Pulmonary artery endothelial cell (primary cell): Measurements from ENCODE around the gene WWTR1. TPM values are rescaled to one million over a fixed set of nuclear protein-coding genes. Genes with fewer than 3 reads are reported as not detected.
A peak's percentile ranks its signal among the peaks of the same experiment; 100 is the strongest.

Source experiments
- DNase-seq: peaks from one replicate; pipeline ENCODE4 v3.0.0-alpha.2; 2011; ENCODE audit warnings: low read depth, low spot score
- total RNA-seq: library from RNA; depleted of rRNA; stranded (reverse); fragments of >200 nt; gene quantifications from 2 replicates; pipeline ENCODE4 v1.2.3, GENCODE V29; 2014

Gene WWTR1
- total RNA-seq = 111 and 117 TPM in 2 replicates

DNA sequence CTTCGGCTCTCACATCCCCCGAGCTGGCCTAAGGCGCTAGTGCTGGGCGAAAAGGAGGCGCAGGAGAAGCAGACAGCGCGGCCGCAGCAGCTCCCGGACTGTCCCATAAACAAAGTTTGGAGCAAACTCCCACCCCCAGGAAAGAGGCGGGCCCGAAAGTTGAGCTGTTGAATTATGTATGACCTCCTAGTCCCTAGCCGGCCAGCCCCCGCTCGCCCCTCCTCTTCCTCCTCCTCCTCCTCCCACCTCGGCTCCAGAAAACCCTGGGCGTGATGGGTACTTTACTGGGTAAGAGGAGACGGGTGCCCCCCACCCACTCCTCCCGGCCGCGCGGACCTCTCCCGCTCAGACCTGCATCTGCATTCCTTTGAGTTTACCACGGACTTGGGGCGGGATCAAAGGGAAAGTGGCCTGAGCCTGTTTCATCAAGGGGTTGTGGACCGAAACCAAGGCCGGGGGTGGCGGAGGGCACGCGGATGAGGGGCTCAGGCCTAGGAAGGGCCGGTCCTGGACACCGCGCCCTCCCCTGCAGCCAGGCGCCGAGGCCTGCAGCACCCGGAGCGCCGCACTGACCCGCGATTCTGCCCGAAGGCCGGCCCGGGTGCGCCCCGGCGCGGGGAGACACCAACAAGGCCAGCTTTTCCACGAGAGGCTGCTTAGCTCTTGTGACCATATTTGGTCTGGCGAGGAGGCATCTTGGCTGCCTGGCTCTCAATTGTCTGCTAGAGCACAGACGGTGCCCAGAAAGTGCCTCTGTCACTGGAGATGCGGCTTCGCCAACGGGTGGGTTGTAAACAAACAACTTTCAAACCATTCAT, at the start of gene WWTR1:
Gene WWTR1 (minus strand): TSS at position 100 of the 818 bp plus-strand sequence. CDS start 719 bp downstream, outside the sequence.
- peak; percentile 88 for DNase-seq

DNA sequence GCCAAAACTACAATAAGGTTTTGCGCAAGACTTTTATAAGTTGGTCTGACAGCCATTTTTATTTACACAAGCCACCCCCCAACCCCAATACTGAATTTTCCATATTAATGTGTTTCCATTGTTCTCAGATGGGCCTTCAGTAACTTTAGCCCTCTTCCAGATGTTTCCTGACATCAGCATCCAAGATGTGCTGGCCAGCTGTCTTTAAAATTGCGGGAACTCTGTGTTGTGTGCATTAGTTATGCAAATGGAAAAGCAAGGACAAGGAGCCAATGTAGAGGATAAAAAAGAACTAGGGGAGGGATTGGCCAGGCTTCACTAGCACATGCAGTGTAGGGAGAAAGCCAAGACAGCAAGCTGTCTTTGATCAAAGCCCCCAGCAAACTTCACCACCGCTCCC, 49.1 kb upstream of the WWTR1 start:
- DNase-seq = no peak

DNA sequence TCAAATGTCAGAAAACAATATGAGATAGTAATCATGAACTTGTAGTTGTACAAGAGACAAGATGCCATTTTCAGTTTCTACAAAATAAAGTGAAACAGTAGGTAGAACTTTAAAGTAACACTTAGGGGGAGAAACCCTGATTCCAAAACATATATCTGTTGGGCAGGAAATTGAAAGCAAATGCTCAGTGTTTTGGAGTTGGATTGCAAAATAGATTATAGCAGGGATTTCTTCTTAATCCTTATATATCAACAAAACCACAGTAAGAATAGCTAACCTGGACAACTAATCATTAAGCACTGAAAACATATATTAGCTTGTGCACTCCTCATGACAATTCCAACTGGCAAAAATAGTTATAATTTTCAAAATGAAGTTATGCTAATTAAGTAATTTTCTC, 47.6 kb upstream of the WWTR1 start:
- DNase-seq = no peak

DNA sequence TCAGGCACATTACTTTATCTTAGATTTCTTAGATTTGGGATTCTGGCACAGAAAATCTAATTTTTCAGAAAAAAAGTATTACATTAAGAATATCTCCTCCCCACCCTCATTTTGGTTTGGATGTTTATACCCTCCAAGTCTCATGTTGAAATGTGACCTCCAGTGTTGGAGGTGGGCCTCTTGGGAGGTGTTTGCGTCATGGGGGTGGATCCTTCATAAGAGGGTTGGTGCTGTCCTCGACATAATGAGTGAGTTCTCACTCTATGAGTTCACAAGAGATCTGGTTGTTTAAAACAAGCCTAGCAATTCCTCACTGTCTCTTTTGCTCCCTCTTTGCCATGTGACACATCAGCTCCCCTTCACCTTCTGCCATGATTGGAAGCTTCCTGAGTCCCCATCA, 45.6 kb upstream of the WWTR1 start:
- DNase-seq = no peak

DNA sequence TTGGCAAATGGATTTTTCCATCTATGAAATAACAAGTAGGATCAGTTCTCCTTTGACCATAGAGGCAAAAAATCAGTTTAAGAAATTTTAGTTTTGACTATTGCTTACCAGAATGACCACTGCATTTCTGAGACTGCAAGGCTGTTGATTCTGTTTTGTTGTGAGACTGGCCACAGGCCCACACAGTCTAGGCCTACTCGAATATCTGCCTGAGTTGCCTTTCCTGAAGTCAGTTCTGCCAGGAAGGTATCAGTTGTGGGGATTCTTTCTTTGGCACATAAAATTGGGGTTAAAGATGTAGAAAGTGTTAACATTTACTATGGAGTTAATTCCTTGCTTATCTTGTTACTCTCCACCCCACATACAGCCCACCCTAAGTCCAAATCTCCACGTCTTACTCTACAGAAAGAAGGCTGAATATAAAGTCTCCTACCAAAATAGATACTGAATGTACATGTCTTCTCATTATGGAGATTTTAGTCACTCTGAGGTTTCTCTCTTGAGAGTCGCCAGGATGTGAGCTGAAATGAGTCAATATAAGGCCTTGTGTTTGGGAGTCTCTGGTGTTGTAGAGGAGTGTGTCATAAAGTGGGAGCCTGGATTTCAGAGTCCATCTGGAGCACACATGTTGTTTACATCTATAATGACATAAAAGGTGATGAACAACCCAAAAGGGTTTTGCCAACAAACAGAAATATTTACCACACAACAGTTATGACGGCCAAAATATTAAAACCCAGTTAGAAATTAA, 45.0 kb upstream of the WWTR1 start:
- DNase-seq = no peak

DNA sequence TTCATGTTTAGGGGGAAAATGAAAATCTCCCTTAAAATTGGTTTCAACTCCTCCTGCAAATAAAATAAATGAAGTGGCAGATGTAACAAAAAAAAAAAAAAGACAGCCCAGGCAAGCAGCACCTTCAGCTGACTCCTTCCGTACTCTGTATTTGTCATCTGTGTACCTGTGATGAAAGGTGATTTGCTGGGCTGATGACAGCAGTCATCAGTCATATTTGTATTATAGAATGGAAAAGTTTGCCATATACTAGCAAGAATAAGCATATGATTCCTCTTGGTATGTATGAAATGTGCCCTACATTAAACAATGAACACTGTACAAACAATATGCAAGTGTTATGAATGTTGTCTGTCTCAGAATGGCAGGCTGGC, 44.1 kb upstream of the WWTR1 start:
- DNase-seq = no peak

DNA sequence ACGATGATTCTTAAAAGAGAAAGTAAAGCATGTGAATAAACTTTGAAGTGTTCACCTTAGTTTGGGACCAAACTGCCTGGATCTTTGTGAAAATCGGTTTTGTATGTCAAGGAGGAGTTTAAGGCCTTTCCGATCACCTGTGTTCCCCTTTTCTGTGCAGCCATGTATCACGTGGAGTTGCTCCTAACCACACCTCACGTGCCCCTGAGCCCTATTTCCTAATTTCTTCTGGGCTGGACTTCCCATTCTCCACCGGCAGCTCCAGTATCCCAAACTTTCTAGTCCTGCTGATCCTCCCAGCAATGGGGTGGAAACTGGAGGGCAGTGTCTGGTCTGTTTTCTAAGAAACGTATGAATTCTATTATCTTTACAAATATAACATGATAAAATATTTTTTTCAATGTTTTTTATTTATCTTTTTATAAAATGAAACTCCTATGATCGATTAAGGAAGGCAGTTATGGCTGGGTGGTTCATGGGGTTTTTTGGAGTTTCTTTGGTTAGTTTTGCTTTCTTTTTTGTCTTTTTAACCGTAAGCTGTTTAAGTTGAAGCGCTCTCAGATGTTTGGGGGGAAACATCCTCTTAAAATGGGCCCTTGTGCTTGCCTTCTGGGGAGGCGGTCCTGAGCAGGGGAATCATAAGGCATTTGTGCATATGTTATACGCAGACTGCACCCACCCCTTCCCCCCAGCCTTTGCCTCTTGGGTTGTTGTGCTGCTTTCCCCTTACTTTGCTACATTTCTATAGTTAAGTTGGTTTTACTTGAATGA, 43.6 kb upstream of the WWTR1 start:
- no peak for DNase-seq

DNA sequence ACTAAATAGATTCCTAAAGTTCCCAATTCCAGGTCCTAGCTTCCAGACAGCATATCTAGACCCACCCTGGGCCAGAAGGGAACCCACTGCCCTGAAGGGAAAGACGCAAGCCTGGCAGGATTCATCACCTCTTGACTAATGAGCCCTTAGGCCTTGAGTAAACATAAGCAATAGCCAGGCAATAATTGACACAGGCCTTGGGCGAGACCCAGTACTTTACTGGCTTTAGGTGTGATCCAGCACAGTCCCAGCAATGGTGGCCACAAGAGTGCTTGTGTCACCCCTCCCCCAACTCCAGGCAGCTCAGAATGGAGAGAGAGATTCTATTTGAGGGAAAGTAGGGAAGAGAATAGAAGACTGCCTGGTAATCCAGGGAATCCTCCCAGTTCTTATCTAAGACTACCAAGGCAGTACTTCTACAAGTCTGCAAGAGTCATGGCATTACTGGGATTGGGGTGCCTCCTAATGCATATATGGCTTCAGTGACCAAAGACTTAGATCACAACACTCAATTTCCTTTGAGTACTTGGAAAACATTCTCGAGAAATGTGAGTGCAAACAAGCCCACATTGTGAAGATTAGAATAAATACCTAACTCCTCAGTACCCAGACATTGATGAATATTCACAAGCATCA, 30.4 kb upstream of the WWTR1 start:
- DNase-seq = no peak

DNA sequence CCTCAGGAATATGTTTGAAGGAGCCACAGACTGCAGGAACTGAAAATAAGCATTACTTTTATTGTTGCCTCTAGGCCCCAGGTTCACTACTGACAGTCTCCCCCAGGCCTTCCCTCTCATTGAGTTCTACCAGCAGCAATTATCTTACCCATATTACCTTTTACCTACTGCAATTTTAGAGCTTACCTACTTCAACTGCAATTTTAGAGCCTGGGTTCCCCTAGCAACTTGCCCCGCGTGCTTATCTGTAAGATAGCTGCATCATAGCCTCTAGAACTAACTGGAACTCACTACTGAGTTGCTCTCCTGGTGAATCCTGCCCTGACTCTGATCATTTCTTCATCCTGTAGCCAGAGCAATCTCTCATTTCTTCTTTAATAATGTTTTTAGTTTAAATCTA, 29.2 kb upstream of the WWTR1 start:
- no peak for DNase-seq

DNA sequence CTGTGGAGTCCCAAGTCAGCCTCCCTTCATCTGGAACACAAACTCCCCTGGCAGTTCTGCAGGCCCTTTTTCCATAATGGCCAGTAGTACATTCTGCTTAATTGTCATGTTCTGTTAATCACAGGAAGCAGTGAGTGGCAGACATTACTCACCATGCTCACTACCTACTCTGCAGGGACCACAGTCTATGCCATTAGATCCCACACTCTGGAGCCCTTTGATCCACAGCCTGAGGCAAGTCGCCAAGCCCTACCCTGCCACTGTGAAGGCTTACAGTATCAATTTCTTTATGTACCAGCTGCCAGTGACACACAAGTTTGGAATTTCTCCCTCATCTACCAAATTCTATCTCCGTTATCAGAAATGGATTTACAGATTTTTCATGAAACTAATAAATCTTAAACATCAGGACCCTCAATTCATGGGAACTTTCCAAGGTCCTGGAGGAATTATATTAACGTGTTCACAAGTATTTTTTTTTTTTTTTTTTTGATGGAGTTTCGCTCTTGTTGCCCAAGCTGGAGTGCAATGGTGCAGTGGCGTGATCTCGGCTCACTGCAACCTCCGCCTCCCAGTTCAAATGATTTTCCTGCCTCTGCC, 20.6 kb upstream of the WWTR1 start:
- DNase-seq = no peak

DNA sequence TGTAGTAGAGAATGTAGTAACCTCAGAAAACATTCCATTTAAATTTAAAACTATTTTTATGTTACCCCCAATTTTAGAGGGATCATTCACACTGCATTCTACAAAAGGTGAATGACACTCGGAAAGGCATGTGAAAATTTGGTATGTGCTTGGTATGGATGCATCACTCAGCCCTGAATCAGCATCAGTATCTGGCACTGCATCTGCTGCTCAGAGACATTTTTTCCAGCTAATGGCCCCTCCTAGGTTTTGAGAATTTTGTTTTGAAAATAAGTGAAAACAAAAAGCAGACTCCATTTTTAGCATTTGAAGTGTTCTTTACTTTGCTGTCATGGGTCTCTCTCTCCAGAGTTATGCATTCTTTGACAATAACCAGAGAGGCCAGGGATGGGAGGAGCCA, 15.6 kb upstream of the WWTR1 start:
- DNase-seq = no peak

DNA sequence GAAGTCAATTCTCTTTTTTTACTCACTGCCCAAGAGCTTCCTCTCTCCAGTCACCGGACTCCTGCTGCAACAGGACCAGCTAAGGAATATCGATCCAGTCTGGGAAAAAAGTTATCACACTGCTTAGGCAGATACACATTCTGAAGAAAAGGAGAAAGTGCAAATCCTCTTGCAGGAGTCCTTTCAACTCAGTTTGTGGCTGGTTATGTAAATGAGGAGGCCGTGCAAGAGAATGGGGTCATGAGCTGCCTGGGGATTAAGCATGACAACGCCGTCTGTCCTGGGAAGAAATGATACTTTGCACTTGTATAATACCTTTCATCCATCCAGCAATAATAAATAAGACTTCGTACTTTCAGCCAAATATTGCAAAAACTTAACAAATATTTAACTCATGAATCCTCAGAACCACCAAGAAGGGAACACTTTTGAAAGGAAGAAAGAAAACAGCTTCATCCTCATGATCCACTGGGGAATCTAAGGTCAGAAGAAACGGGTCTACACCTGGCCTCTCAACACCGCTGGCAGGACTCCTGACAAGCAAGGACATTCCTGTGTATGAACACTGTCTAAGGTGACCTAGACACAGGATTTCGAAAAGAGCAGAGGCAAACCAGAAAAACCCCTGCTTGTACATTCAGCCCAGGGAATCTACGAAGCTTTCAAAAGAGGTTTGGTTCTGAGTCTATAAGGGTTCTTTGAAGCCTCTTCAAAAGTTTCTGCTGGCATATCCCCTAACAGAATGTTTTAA, 13.1 kb upstream of the WWTR1 start:
- DNase-seq = no peak

DNA sequence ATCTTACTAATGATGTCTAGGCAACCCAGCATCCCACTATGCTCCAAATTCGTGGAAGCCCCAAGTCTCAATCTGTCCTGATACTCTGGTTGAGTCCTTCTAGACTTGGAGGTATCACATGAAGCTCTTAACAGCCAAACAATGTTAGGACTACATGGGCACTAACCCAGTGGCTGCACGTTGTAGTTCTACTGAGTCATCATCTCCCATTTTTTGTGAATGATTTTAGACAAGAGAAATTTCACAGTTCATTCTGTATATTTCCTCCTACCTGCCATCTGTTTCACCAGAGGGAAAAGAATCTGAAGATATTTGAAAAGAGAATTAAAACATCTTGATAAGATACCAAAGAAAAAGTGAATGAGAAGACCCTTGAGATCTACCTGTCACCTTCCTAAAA, 9.8 kb upstream of the WWTR1 start:
- DNase-seq = no peak

DNA sequence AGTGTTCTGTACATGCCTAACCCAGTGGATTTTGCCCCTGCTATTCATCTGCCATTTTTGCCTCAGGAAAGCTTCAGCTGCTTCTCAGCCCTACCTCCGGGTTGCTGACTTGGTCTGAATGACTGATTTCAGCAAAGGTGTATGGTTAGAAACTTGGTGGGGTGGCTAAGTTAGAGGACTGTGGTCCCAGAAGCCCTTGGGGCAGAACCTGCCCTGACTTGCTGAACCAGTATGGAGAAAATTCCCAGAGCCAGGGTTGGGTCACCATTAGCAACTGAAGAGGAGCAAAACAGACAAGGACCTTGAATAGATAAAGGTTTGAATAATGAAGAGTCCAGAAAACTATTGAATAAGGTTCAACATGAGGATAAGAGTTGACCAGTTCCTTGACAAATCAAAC, 6.1 kb upstream of the WWTR1 start:
- no peak for DNase-seq

DNA sequence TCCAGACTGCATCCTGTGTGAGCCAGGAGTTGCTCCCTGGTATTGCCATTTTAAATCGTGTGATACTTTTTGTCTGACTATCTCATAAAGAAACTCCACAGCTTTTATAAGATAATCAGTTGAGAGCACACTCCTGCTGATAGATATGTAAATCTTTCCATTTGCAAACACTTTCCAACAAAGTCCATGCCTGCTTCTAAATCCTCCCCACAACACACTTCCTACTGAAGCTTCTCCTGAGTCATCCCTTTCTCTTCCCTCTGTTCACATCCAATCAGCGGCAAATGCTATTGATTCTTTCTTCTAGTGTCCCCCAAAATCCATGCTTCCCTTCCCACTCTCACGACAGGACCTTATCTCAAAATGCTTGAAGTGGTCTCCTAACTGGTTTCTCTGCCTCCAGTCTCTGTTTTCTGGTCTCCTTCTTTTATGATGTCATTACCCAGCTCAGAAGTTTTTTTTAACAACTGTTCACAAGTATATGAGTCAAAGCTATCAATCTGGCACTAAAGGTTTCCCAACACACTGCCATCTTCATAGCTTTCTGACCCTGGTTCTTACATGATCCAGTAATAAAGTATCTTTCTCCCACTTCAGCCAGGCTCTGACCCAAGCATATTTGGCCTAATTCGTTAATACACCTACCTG, 4.5 kb upstream of the WWTR1 start:
- no peak for DNase-seq

DNA sequence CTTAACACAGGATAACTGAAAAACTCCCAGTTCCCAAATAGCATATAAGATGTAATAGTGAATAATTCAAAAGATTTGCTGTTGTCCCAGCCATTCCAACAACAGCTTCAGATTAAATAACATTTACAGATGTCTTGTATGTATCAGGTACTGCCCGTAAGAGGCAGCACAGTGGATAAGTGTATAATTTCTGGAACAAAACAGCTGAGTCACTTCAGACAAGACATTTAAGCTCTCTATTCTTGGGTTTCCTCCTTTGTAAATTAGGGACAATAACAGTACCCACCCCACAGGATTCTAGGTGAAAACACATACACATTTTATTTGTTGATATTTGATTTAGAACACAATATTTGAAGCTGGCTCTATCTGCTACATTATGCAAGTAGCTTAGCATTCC, 2.6 kb upstream of the WWTR1 start:
- no peak for DNase-seq

DNA sequence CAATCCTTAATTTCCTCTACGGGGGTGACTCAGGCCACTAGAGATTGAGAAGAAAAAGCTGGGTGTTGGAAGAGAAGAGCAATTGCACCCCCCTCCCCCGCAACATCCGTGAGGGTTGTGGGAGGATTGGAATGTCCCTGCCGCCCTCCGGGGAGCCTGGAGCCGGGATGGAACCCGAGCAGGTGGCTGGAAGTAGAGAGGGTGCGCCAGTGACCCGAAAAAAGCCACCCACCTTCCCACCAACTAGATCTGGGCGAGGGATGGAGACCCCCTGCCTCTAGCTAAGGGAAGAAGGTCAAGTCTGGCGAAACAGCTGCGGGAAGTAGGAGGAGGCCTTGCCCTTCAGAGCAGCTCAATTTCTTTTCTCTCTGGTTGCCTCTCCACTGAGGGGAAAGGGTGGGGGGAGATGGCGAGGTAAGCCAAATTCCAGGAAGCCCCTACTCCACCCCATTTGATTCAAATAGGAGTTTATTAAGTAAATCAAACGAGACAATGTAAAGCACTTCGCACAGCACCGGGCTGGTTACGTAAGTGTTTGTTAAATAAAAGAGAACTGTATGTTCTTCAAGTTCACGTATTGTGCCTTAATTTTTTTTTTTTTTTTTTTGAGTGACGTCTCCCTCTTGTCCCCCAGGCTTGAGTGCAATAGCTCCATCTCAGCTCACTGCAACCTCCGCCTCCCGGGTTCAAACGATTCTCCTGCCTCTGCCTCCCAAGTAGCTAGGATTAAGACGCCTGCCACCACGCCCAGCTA, 1.1 kb upstream of the WWTR1 start:
- DNase-seq = no peak

DNA sequence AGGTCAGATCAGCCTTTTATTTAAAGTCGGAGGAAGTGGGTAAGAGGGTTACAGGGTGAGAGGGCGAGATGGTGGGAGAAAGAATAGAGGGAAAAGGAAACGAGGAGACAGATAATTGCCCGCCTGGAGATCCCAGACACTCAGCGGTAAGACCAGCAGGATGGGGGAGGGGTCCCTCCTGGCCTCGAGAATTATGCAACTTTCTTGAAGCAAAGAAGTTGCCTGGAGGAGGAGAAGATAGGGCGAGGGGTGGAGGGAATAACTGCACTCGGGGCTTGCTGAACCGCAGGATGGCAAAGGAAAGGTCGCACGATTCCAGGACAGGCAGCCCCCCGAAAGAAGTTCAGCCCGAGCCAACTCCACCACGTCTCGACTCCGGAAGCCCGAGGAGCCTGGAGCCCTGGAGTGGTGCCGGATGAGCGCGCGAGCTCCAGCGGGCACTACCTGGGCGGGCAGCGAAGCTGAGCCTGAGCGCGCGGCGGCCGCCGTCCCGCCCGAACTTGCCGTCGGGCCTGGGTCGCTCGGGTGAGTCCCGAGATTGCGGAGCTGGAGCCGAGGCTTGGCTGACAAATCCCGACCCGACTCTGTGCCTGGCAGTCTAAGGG, 402 bp downstream of the WWTR1 start:
- DNase-seq = no peak
